GM12865 (cell line): ENCODE measurements around the gene NEO1.
A peak's percentile ranks its signal among the peaks of the same experiment; 100 is the strongest.

Experiments used
- DNase-seq: peaks from one replicate; pipeline ENCODE4 v3.0.0; 2010; ENCODE audit warnings: low read depth
- H3K4me3 ChIP-seq: 2 replicates; pipeline ENCODE4 v1.5.1; 2011; ENCODE audit warnings: mild to moderate bottlenecking, low read depth, low read length, control low read depth
- TF ChIP-seq, protein P1 (sequence below): IDR thresholded peaks from 2 replicates; pipeline ENCODE4 v1.5.1; 2011; ENCODE audit warnings: low read length, control low read depth, low read depth, inconsistent platforms; ENCODE audit not compliant: insufficient read depth; ENCODE audit errors: missing control alignments

Gene NEO1

DNA sequence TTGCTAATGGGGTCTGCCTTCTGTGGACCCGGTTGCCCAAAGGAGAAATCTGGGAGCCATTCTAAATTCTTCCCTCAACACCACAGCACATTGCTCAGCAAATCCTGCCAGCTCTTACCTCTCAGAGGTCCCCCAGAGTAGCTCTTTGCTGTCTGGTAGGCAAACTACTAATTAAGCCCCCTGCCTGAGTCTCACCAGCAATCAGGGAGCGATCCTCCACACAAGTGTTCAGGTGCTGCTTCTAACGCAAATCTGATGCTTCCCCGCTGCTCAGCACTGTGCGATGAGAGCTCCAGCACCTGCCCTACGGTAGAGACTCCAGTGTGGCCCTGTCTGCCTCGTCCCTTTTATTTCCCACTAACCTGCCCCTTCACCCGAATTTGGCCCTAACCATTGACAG, 256.0 kb downstream of the NEO1 start:
- H3K4me3 ChIP-seq, result no peak overlapping the region
- no peak for DNase-seq
- TF ChIP-seq, protein P1, sequence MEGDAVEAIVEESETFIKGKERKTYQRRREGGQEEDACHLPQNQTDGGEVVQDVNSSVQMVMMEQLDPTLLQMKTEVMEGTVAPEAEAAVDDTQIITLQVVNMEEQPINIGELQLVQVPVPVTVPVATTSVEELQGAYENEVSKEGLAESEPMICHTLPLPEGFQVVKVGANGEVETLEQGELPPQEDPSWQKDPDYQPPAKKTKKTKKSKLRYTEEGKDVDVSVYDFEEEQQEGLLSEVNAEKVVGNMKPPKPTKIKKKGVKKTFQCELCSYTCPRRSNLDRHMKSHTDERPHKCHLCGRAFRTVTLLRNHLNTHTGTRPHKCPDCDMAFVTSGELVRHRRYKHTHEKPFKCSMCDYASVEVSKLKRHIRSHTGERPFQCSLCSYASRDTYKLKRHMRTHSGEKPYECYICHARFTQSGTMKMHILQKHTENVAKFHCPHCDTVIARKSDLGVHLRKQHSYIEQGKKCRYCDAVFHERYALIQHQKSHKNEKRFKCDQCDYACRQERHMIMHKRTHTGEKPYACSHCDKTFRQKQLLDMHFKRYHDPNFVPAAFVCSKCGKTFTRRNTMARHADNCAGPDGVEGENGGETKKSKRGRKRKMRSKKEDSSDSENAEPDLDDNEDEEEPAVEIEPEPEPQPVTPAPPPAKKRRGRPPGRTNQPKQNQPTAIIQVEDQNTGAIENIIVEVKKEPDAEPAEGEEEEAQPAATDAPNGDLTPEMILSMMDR, result no peak

DNA sequence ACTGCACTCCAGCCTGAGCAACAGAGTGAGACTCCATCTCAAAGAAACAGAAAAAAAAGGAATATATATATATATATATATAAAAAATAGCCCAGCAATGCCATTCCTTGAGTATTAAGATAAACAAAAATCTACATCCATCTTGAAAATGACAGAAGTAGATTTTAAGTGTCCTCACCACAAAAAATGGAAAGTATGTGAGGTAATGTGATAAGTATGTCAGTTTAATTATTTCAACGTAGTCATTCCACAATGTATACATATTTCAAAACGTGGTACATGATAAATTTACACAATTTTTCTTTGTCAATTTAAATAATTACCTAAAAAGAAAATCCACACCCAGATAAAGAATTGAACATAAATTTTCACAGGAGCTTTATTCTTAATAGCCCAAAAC, 261.6 kb downstream of the NEO1 start:
- DNase-seq, result no peak
- no peak overlapping the region for H3K4me3 ChIP-seq
- TF ChIP-seq, protein P1, result no peak

DNA sequence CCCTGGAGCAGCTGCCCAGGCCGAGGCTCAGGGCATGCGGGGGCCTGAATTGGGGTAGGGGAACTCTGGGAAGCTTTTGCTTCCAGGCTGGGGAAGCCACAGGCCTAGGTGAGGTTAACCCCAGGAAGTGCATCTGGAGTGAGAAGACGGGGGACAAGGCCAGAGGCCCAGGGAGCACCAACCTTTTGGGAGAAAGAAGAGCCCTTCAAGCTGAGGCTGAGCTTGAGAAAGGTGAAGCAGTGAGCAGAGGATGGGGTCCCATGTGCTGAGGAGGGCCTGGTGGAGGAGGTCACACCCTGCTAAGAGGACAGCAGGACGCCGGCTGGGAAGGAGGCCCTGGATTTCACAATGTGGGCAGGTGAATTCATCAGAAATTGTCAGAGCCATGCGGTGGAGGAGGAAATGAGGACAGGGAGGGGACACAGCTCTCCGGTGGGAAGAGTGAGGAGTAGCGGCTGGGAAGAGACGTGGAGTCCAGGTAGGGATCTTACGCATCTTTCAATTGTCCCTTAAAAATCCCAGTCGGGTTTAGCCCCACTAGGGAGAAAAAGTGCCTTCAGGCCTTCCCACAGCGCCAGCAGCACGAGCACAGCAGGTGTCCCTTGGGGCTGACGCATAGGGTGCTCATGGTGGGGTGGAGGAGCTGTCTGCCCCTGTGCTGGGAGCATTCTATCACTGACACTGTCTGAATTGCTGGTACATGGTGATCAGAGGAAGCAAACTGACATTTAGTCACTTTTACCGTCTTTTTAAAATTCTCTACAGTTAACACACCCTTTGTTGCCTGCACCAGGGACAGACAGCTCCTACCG, 265.6 kb downstream of the NEO1 start:
- TF ChIP-seq, protein P1, result no peak
- DNase-seq, result no peak
- no peak overlapping the region for H3K4me3 ChIP-seq

DNA sequence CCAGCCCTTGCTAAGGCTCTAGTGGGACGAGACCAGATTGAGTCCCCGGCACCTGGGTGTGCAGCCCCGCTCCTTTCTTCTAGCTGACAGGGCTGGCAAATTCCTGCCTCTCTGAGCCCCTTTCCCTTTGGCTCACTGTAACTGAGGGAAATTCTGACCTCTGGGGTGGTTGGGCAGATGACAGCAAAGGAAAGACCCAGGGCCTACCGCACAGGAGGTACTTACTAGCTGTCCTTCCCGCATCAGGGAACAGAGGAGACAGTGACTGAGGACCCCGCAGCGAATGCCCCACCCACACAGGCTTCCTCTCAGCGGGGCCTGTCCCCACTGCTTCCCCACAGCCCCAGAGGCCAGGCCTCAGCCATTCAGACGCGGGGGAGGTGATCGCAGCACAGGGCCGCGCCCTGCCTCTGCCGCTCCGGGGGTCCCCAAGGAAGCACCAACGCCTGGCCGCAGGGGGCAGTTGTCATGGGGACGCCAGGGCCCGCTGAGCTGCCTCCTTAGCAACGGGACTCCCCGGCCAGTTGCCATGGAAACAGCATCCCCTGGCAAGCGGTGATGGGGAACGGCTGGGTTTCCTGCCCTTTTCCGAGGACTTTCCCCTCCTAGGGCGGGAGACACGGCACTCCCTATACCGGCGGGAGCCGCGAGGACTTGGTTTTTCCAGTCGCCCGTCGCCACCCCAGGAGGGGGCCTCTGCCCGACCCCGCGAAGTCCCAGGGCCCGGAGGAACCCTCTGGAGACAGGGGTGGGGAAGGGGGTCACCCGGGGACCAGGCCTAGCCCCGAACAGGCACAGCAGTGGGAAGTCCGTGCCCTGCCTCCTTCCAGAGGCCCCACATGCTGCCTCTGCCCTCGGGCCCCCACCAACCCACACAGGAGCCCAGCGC, 266.4 kb downstream of the NEO1 start:
- no peak overlapping the region for H3K4me3 ChIP-seq
- TF ChIP-seq, protein P1, result no peak
- DNase-seq, result peak; percentile 71

DNA sequence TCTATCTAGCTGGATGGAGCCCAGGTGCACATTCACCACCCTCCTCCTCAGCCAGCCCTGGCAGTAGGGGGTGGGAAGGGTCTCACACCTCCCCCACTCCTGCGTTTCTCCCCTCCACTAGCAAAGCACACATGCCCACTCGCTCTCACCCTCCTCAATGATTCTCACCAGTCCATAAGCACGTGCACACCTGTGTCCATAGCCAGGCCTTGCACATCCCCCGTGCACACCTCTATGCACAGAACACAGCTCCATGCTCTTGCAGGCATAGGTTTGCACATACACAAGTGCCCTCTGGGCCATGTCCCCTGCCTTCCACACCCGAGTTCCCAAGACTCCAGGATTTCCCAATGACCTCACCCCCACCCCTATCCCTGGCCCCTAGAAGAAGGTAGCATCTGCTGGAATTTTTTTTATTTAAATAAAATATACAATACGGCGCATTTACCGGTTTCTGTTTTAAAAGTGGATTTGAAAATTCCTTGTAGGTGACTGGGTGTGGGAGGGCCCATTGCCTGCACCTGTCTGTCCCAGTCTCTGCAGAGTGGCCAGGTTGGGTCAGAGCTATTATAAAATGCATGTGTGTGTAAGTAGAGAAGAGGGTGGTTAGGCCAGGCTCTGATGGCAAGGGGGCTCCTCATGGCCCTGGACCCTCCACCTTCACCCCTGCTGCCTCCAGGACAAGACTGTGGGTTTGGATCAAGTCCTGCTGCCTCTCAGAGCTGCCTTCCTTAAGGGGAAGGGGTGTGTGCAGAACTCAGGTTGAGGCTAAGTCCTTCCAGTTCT, 267.4 kb downstream of the NEO1 start:
- H3K4me3 ChIP-seq, result no peak overlapping the region
- no peak for DNase-seq

DNA sequence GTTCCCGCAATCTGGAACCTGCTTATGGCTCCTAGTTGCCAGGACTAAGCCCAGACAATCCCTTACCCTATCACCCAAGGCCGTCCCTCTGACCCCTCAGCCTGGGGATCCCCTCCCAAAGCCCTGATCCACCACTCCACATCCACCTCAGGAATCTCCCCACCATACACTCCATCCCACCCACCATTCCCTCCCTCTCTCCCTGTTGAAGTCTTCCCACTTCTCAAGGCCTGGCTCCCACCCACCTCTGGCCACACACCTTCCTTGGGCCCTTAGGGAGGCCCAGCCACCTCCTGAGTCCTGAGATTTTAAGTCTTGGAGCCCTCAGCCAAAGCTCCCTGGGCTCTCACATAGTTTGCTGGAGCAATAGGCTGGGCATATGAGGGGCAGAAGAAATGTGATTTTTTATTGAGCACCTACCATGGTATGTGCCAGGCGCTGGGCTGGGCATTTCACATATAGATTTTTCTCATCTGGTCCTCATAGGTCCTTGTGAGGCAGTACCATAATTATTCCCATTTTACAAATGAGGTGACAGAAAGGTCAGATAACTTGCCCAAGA, 268.4 kb downstream of the NEO1 start:
- no peak for DNase-seq
- TF ChIP-seq, protein P1, result no peak

More for the DNA sequence above, 267.4 kb downstream of the NEO1 start:
- TF ChIP-seq, protein P1, result no peak

More for the DNA sequence above, 268.4 kb downstream of the NEO1 start:
- no peak overlapping the region for H3K4me3 ChIP-seq
